Bone marrow (tissue), 2 donors: ENCODE measurements around the gene KCNK7.
A peak's percentile ranks its signal among the peaks of the same experiment; 100 is the strongest.

Experiments used
- DNase-seq, 2 donors: peaks; one replicate each; lab custom pipeline; 2025; lab: John Stamatoyannopoulos, UW

Gene KCNK7

DNA sequence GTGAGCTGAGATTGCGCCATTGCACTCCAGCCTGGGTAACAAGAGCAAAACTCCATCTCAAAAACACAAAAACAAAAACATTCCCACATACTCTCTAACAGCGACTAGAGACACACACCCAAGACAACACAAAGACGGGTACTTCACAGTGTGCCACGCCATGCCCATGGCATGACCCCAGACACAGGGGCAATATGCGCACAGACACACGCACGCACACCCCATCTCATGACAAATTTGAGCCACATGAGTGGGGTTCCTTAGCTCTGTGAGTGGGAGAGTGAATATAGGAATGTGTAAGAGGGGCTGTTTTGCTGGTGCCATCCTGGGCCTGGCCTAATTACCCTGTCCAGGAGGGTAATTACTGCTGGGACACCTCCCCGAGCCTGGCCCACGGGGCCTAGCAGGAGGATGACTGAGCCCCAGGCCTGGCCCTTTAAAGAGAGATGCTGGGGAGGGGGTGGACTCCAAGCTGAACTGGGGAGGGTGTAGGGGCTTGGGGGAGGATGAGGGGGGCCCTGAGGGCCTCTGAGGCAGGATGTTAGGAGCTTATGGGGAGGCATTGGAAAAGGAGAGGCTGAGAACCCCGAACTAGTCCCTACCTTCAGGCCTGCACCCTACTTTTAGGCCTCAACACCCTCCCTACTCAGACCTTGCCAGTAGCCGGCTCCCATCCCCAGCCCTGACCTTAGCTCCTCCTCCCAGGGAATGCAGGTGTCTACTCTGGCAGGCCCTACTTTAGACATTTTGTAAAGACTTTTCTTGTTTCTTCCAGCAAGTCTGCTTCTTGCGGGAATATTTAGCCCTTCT is 38.9 kb downstream of the KCNK7 start:
- DNase-seq: no peak

GRCh38 chr11:65555693-65556231 is 39.8 kb downstream of the KCNK7 start:
- DNase-seq: peak in 1 of 2 donors; percentile 16

GRCh38 chr11:65554842-65555430 is 40.7 kb downstream of the KCNK7 start:
- no peak for DNase-seq

DNA sequence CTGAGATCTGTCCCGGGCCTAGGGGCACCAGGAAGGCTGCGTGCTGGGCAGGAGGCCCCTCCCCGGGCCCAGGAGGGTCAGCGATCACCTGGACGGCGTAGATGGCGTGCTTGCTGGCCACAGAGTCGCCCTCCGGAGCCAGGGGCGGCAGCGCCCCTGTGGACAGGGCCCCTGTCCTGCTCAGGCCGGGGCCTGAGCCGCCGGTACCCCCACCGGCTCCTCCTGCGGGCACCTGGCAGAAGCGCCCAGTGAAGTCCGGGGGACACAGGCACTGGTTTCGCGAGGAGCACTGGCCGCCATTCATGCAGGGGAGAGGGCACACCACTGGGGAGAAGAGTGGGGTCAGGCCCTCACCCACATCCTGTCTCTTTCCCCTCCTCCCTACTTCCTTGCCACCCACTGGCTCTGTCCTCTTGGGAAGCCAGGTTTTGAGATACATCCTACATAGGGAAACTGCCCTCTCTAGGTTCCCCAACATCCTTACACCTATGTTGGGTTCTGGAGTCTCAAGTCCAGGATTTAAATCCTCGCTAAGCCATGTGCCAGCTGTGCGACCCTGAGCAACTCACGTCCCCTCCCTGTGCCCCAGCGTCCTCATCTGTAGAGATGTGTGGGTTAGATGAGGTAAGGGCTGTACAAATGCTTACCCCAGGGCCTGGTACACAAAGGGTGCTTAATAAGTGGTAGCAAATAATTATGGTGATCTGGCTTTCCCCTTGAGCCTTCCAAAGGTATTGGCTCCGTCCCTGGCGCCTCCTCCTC is 41.4 kb downstream of the KCNK7 start:
- DNase-seq: no peak

- peak in 1 of 2 donors; percentile 79 for DNase-seq
Measured at GRCh38 chr11:65553301-65554001, 42.1 kb downstream of the KCNK7 start.

DNA sequence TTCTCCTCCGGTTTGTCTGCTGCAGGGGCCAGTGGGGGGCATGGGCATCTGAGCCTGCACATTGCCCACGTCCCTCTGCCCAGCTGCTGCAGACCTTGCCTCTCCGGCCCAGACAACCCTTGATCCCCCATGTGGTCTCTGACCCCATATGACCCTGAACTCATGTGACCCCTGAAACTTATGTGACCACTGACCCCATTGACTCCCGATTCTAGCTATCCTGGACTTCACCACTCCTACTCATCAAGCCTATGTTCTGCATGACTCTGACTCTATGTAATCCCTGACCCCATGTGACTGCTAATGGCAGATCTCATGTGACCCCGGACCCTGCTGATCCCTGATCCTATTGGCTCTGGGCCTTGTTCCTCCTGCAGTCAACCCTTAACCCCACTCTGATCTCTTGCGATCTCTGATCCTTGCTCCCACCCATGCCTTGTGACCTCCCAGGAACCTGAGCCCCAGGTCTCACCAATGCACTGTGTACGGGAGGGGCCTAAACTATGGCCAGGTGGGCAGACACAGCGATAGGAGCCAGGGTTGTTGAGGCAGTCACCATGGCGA is 43.1 kb downstream of the KCNK7 start:
- no peak for DNase-seq

DNA sequence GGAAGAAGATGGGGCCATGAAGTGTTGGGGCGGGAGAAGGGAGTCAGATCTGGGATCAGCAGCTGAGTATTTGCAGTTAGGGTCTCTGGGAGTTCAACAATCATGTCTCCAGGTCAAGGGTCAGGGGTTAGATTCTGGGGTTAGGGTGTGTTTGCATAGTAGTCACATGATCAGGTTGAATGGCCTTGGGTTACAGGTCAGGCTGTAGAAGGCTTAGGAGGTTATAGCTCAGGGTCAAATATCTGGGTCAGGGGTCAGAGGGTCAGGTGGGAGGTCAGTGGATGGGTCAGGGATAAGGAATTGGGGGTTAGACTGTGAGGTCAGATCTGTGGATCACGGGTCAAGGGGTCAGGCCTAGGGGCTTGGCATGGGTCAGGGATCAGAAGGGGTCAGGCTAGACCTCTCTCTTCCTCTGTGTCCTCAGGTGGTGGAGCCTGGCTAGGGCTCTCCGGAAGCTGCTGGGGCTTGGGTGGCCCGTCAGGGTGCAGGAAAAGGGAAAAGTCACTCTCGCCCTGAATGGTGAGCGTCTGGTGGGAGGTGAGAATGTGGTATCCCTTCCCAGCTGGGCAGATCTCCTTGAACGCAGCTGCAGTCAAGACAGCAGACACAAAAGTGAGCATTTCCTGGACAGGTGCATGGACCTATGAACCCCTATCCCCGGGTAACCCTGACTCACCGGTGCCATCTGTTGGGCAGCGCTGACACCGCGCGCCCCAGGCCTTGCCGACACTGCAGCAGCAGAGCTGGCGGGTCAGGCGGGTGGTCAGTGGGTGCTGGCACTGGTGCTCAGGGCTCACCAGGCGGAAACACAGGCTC is 43.8 kb downstream of the KCNK7 start:
- DNase-seq: peak in 1 of 2 donors; percentile 22

DNA sequence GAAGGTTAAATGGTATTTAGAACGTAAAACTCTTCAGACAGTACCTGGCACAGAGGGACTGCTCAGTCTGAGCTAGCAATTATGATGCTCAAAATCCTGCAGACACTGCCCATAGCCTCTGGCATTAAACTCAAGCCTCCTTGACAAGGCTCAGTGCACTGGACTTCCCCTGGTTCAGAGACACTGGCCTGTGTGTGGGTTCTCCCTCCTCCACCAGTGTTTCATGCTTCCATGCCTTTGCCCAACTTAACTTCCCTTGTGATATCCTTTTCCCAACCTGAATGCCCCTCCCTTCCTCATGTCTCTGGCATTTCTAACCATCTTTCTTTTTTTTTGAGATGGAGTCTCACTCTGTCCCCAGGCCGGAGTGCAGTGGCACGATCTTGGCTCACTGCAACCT is 46.5 kb downstream of the KCNK7 start:
- no peak for DNase-seq

GRCh38 chr11:65548395-65548794 is 47.2 kb downstream of the KCNK7 start:
- no peak for DNase-seq

- DNase-seq: no peak
Measured at GRCh38 chr11:65547446-65548125, 48.0 kb downstream of the KCNK7 start.

GRCh38 chr11:65546217-65546958 is 49.2 kb downstream of the KCNK7 start:
- DNase-seq: peak; percentile 67 to 93

GRCh38 chr11:65545853-65546216 is 49.8 kb downstream of the KCNK7 start:
- no peak for DNase-seq
